SJCRH30 (cell line): ENCODE measurements around the gene DAB2. TPM values are rescaled to one million over a fixed set of nuclear protein-coding genes. Genes with fewer than 3 reads are reported as not detected.
"Not testable (repeated sequence)": the region's sequence is repeated elsewhere in the genome, so short reads cannot be mapped to it uniquely, and the experiment has no call there.

Experiments
- DNase-seq, 2 experiments: peaks; one replicate each; pipeline ENCODE4 v3.0.0-alpha.2; 2015 to 2020
- H3K27ac ChIP-seq: fragments of 250-450 bp; sonication (Bioruptor Pico); 2 replicates; pipeline ENCODE4 v1.5.1; 2020; ENCODE audit warnings: mild to moderate bottlenecking, moderate library complexity
- H3K27me3 ChIP-seq: fragments of 250-450 bp; sonication (Bioruptor Pico); 2 replicates; pipeline ENCODE4 v1.5.1; 2020; ENCODE audit warnings: mild to moderate bottlenecking, moderate library complexity
- H3K36me3 ChIP-seq: fragments of 250-450 bp; sonication (Bioruptor Pico); 2 replicates; pipeline ENCODE4 v1.5.1; 2020; ENCODE audit warnings: mild to moderate bottlenecking, moderate library complexity
- H3K4me1 ChIP-seq: fragments of 250-450 bp; sonication (Bioruptor Pico); 2 replicates; pipeline ENCODE4 v1.5.1; 2020; ENCODE audit warnings: mild to moderate bottlenecking, moderate library complexity
- H3K4me3 ChIP-seq: fragments of 250-450 bp; sonication (Bioruptor Pico); 2 replicates; pipeline ENCODE4 v1.5.1; 2020; ENCODE audit warnings: mild to moderate bottlenecking, moderate library complexity
- H3K9me3 ChIP-seq: fragments of 250-450 bp; sonication (Bioruptor Pico); replicated peaks from 2 replicates; pipeline ENCODE4 v1.5.1; 2020; ENCODE audit warnings: mild to moderate bottlenecking, moderate library complexity
- total RNA-seq: library from RNA; depleted of rRNA; stranded (reverse); fragments of >200 nt; shearing (Covaris generic); gene quantifications from 2 replicates; pipeline ENCODE4 v1.2.3, GENCODE V29; 2014

DAB2 gene
- total RNA-seq, 1 experiment from 2014 or later: 19.1 TPM

DNA sequence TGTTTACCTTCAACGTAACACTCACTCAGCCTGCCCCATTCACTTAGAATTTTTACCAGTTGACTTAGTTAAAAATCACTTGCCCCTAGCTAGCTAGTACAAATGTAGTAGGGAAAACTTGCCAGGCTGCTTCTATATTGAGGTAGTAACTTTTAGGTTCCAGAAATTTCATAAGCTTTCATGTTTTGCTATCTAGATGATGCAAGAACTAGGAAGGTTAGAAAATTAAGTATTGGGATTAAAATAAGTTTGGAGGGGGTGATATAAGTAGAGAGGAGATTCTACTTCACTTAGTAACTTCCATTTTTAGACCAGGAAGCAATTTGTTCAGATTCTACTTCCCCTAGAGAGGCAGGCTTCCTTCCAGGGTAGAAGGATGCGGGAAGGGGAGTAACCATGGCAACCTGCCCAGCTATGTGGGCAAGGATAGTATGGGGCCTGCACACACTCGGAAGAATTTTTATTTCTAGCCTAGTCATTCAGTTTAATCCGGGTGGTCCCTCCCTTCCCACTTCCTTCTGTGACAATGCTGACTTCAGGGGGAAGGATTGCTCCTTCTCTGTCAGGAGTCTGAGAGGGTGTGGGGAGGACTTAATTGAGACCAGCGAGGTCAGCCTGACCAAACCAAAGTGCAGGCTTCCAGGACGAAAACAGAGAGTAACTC lies 4.2 kb downstream of the DAB2 start:
- Histone ChIP-seq H3K9me3 (no peaks in the 10 kb centered on the region), H3K27ac (no peak overlapping the region), H3K4me3 (no peak overlapping the region), H3K36me3 (no peaks in the 10 kb centered on the region), H3K4me1 (peaks cover 11% of the 10 kb centered on the region), H3K27me3 (no peaks in the 10 kb centered on the region)
- DNase-seq: peak; percentile 46 to 55

DNA sequence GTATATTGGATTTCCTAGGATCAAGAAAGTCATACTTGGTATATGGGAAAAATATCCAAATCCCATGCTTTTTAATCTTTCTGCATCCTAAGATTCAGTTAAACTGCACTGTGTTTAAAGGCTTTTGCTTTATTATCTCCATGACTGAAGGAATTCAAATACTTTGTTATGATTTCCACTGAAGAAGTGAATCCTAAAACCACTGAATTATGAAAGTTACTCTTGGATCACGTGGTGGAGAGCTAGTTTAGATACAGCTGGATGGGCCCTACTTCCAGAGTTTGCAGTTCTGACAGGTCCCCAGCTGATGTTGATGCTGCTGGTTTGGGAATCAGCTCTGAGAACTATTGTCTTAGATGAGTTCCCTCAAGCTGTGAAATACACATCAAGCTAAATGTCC lies 5.0 kb downstream of the DAB2 start:
- no peaks in the 10 kb centered on the region for H3K27me3 ChIP-seq
- no peak for DNase-seq
- H3K9me3 ChIP-seq: no peaks in the 10 kb centered on the region
- H3K36me3 ChIP-seq: no peaks in the 10 kb centered on the region
- H3K27ac ChIP-seq: no peak overlapping the region
- H3K4me1 ChIP-seq: peaks cover 11% of the 10 kb centered on the region
- H3K4me3 ChIP-seq: no peak overlapping the region

DNA sequence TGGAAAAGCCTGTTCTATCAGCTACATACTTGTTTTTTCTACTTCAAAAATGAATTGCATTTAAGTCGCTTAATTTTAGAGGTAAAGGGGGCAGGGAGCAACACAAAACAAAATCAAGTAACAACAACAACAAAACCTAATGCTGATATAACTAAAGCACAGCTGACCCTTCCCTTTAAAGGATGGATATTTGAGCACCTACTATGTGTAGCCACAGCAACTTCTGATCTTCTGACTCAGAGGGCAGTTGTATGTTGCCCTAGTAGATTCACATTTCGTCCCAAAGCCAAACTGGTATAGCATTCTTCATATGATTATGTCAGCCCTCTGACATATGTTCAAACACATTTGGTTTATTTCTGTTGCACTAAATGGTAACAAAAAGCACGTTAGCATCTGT lies 6.8 kb downstream of the DAB2 start:
- Histone ChIP-seq H3K4me3 (no peak overlapping the region), H3K27ac (no peak overlapping the region)

DNA sequence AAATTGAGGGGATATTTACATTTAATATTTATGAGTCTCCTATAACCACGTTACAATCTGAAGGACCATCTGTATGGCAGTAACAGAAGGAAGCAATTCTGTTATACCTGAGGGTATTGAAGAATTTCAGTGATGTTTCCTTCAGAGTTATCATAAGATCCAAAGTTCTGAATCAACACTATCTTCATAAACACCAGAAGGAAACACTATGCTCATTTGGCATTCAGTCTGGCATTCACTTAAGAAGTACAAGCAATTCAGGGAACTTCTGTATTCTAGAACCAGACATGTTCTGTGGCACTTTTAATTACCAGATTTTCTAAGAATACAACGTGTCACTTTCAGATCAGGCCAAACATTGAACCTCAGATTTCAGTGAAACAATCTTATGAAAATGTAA lies 9.6 kb downstream of the DAB2 start:
- DNase-seq: no peak
- H3K27me3 ChIP-seq: no peaks in the 10 kb centered on the region

More for the DNA sequence above, 6.8 kb downstream of the DAB2 start:
- Histone ChIP-seq H3K4me1 (peaks cover 7% of the 10 kb centered on the region; the same call in 1 of the 2 replicates), H3K36me3 (no peaks in the 10 kb centered on the region), H3K9me3 (no peaks in the 10 kb centered on the region), H3K27me3 (no peaks in the 10 kb centered on the region)
- no peak for DNase-seq

DNA sequence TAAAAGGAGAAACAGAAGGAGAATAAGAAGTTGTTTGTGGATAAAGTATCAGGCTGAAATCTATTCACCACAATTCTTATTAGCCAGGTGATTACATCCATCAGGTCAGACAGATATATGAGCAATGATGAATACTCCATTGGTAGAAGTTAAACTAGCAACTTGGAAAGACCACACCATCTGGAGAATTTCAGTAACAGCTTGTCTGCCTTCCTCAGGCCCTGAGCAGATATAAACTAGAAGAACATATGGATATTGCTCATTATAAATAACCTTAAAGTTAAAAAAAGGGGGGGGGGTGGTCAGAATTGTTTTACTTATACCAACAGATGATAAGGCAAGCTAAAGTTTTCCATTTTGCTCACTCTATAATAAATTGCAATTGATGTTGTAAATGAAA lies 10.4 kb downstream of the DAB2 start:
- Histone ChIP-seq H3K27me3 (no peaks in the 10 kb centered on the region), H3K4me1 (peaks cover 11% of the 10 kb centered on the region), H3K9me3 (no peaks in the 10 kb centered on the region), H3K36me3 (no peaks in the 10 kb centered on the region), H3K4me3 (no peak overlapping the region), H3K27ac (no peak overlapping the region)
- DNase-seq: no peak

More for the DNA sequence above, 9.6 kb downstream of the DAB2 start:
- Histone ChIP-seq H3K4me1 (peaks cover 5% of the 10 kb centered on the region), H3K9me3 (no peaks in the 10 kb centered on the region), H3K27ac (no peak overlapping the region), H3K4me3 (no peak overlapping the region), H3K36me3 (no peaks in the 10 kb centered on the region)

DNA sequence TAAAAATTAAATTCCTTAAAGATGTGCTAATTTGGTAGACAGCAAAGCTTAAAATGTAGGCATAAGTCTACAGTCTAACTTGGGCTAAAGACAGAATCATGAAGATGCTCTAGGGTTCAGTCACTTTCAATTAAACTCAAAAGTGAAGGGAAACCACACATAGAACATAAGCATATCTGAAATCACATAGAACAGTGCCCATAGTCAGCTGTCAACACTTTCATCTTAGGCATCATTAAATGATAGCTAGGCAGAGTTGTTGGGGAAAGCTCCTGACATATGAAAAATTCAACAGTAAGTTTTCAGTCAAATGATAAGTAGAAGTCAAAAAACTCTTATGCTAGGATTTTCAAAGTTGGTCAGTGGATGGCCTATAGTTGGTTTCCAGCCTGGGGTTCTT lies 11.0 kb downstream of the DAB2 start:
- H3K27me3 ChIP-seq: no peaks in the 10 kb centered on the region
- no peak overlapping the region for H3K4me3 ChIP-seq
- no peaks in the 10 kb centered on the region for H3K36me3 ChIP-seq
- no peak overlapping the region for H3K27ac ChIP-seq
- DNase-seq: no peak
- H3K4me1 ChIP-seq: peaks cover 12% of the 10 kb centered on the region
- no peaks in the 10 kb centered on the region for H3K9me3 ChIP-seq

- Histone ChIP-seq H3K4me1 (peaks cover 12% of the 10 kb centered on the region), H3K9me3 (no peaks in the 10 kb centered on the region), H3K27ac (no peak overlapping the region), H3K27me3 (no peaks in the 10 kb centered on the region), H3K4me3 (no peak overlapping the region), H3K36me3 (no peaks in the 10 kb centered on the region)
- DNase-seq: no peak
Observed at GRCh38 chr5:39412721-39413394, 11.9 kb downstream of the DAB2 start.

DNA sequence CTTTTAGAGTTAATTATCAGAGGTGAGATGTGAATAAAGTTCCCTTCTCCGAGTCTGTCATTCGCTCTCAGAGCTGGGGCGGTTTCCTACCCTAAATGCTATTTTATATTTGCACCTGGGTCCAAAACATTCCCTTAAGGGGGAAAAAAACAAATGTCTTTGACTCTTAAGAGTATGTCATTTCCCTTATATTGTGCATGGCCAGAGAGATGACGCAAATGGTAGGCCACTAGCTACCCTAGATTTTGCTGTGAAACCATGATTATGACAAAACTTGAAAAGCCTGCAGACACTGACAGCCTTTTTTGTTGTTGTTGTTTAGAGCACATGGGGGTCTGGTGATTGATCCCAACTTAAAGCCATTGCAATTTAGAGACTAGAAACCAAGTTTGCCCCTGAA lies 12.8 kb downstream of the DAB2 start:
- Histone ChIP-seq H3K4me1 (peaks cover 12% of the 10 kb centered on the region), H3K4me3 (no peak overlapping the region), H3K9me3 (no peaks in the 10 kb centered on the region), H3K27ac (no peak overlapping the region), H3K27me3 (no peaks in the 10 kb centered on the region), H3K36me3 (no peaks in the 10 kb centered on the region)
- DNase-seq: no peak

- no peaks in the 10 kb centered on the region for H3K27me3 ChIP-seq
- no peak overlapping the region for H3K4me3 ChIP-seq
- no peaks in the 10 kb centered on the region for H3K9me3 ChIP-seq
- H3K4me1 ChIP-seq: peaks cover 12% of the 10 kb centered on the region
- H3K27ac ChIP-seq: no peak overlapping the region
- no peak for DNase-seq
- H3K36me3 ChIP-seq: no peaks in the 10 kb centered on the region
Observed at GRCh38 chr5:39411061-39411460, 13.7 kb downstream of the DAB2 start.

- Histone ChIP-seq H3K27ac (no peak overlapping the region), H3K36me3 (no peaks in the 10 kb centered on the region), H3K9me3 (no peaks in the 10 kb centered on the region), H3K4me1 (peaks cover 12% of the 10 kb centered on the region), H3K4me3 (no peak overlapping the region), H3K27me3 (no peaks in the 10 kb centered on the region)
- DNase-seq: no peak
Observed at GRCh38 chr5:39409033-39409432, 15.7 kb downstream of the DAB2 start.

GRCh38 chr5:39405083-39405843 lies 19.5 kb downstream of the DAB2 start:
- no peaks in the 10 kb centered on the region for H3K36me3 ChIP-seq
- no peak overlapping the region for H3K27ac ChIP-seq
- no peaks in the 10 kb centered on the region for H3K27me3 ChIP-seq
- DNase-seq: no peak
- H3K9me3 ChIP-seq: no peaks in the 10 kb centered on the region; the same call in 1 of the 2 replicates
- peaks cover 7% of the 10 kb centered on the region; the same call in 1 of the 2 replicates for H3K4me1 ChIP-seq
- H3K4me3 ChIP-seq: no peak overlapping the region

DNA sequence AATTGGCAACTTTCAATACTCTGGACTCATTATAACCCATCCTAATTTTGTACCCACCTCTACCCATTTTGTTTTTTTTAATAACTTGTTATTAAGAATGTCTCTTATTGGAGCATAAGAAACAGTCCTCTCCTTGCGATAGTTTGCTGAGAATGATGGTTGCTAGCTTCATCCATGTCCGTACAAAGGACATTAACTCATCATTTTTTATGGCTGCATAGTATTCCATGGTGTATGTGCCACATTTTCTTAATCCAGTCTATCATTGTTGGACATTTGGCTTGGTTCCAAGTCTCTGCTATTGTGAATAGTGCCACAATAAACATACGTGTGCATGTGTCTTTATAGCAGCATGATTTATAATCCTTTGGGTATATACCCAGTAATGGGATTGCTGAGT lies 21.0 kb downstream of the DAB2 start:
- H3K4me3 ChIP-seq, H3K9me3 ChIP-seq, H3K27ac ChIP-seq, H3K4me1 ChIP-seq, H3K36me3 ChIP-seq, DNase-seq, H3K27me3 ChIP-seq: not testable (repeated sequence)

DNA sequence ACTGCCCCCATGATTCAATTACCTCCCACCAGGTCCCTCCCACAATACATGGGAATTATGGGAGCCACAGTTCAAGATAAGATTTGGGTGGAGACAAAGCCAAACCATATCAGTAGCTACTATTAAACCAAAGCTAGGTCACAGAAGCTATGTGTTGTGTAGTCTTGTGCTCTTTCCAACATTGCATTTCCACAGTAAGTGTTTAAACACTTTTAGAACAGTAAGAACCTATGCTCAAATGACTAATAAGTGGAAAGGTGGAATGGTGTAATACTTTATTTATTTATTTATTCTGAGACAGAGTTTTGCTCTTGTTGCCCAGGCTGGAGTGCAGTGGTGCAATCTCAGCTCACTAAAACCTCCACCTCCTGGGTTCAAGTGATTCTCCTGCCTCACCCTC lies 22.6 kb downstream of the DAB2 start:
- not testable (repeated sequence) for H3K9me3 ChIP-seq, H3K4me3 ChIP-seq, H3K27me3 ChIP-seq, DNase-seq, H3K36me3 ChIP-seq, H3K27ac ChIP-seq, H3K4me1 ChIP-seq

DNA sequence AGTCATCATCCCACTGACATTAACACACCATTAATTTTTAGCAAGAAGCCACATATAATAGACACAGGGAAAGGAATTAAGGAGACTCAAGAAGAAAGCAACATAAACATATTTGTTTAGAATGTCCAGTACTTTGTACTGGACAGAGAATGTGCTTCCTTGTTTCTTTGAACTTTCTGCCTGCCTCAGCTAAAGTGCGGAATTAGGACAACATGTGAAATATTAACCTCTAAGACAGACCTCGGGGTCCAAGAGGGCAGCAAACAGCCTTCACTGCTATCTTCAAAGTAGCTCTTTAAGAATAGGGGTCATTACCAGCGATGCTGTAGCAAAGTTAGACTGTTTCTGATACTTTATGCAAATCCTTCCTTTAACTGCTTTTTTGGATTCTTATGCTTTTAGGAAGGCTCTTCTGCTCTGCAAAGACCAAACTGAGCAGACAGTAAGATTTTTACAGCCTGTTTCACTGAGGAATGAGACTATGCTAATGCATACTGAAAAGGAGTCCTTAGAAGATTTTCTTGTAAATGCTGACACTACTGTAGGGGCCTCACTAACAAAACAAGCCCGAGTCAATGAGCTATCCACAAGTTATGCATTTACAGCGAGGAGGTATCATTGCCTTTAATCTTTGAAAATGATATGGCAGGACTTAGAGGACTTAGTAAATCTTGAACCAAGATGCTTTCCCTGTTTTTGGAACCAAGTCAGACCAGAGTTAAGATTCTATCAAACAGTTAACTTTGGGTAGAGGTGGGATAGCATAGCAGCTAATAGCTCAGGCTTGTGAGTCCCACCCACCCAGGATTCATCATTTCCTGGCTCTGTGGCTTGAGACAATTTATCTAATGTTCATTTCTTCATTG lies 23.8 kb downstream of the DAB2 start:
- Histone ChIP-seq H3K4me1 (peaks cover 4% of the 10 kb centered on the region), H3K36me3 (no peaks in the 10 kb centered on the region), H3K27ac (no peak overlapping the region), H3K27me3 (no peaks in the 10 kb centered on the region), H3K4me3 (no peak overlapping the region), H3K9me3 (no peaks in the 10 kb centered on the region; the same call in 1 of the 2 replicates)
- no peak for DNase-seq
